K562 (cell line): ENCODE data around the gene PPL.

ENCODE experiments used
- EZH2 ChIP-seq: IDR thresholded peaks from 2 replicates; pipeline ENCODE4 v1.6.1; 2012; ENCODE audit warnings: low read depth, mild to moderate bottlenecking, inconsistent platforms, low read length, borderline replicate concordance
- TF ChIP-seq, protein P1 (sequence below): sonication (generic); formaldehyde crosslinking; IDR thresholded peaks from 2 replicates; pipeline ENCODE4 v1.5.0; 2020; ENCODE audit warnings: missing genetic modification reagents

DNA sequence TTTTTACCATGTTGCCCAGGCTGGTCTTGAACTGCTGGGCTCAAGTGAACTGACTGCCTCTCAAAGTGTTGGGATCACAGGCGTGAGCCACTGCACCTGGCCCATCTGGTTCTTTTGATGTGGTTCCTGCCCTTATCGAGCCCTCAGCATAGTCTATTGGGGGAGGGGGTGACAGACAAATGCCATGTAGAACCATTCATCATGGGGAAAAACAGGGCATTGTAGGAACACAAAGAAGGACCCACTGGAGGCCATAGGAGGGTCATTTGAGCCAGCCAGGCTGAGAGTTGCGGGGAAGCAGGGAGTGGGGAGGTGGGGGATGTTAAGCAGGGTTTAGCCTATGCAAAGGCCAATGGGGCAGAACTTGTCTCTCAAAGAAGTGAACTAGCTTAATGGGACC lies 33.1 kb upstream of the PPL start:
- TF ChIP-seq, protein P1, sequence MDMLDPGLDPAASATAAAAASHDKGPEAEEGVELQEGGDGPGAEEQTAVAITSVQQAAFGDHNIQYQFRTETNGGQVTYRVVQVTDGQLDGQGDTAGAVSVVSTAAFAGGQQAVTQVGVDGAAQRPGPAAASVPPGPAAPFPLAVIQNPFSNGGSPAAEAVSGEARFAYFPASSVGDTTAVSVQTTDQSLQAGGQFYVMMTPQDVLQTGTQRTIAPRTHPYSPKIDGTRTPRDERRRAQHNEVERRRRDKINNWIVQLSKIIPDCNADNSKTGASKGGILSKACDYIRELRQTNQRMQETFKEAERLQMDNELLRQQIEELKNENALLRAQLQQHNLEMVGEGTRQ, result no peak
- no peak for TF ChIP-seq EZH2
